GM21825 (cell line): Measurements from ENCODE around the gene SERPINB3.
"Not testable (repeated sequence)": the region's sequence is repeated elsewhere in the genome, so short reads cannot be mapped to it uniquely, and the experiment has no call there.

Source experiments
- ATAC-seq: cut with Tn5 transposase; IDR thresholded peaks from one replicate; pipeline ENCODE4 v1.9.1; 2021; ENCODE audit warnings: mild to moderate bottlenecking, moderate library complexity; ENCODE audit not compliant: unreplicated experiment

Gene SERPINB3

GRCh38 chr18:63648241-63648640 lies 13.5 kb downstream of the SERPINB3 start:
- ATAC-seq, result no peak

- ATAC-seq, result no peak
These were observed 14.8 kb downstream of the SERPINB3 start for GRCh38 chr18:63646936-63647335.

- not testable (repeated sequence) for ATAC-seq
These were observed 17.0 kb downstream of the SERPINB3 start for GRCh38 chr18:63644694-63645093.

GRCh38 chr18:63644142-63644541 lies 17.6 kb downstream of the SERPINB3 start, which contains the start of gene SERPINB4:
Gene SERPINB4 (minus strand): TSS chr18:63644256. CDS start chr18:63643577, 679 bp downstream.
- not testable (repeated sequence) for ATAC-seq

GRCh38 chr18:63642668-63643356 lies 18.9 kb downstream of the SERPINB3 start:
- not testable (repeated sequence) for ATAC-seq

- not testable (repeated sequence) for ATAC-seq
These were observed 20.5 kb downstream of the SERPINB3 start for GRCh38 chr18:63641157-63641680.

- ATAC-seq, result no peak
These were observed 24.0 kb downstream of the SERPINB3 start for GRCh38 chr18:63637703-63638102.

GRCh38 chr18:63627819-63628218 lies 33.9 kb downstream of the SERPINB3 start:
- no peak for ATAC-seq

- no peak for ATAC-seq
These were observed 35.3 kb downstream of the SERPINB3 start for GRCh38 chr18:63626431-63626830.

- no peak for ATAC-seq
These were observed 36.8 kb downstream of the SERPINB3 start for GRCh38 chr18:63624863-63625262.

GRCh38 chr18:63619661-63620060 lies 42.0 kb downstream of the SERPINB3 start:
- no peak for ATAC-seq

GRCh38 chr18:63617915-63618234 lies 43.8 kb downstream of the SERPINB3 start:
- no peak for ATAC-seq

- no peak for ATAC-seq
These were observed 44.4 kb downstream of the SERPINB3 start for GRCh38 chr18:63617049-63617914.

GRCh38 chr18:63613420-63613819 lies 48.3 kb downstream of the SERPINB3 start:
- no peak for ATAC-seq

GRCh38 chr18:63606526-63606925 lies 55.2 kb downstream of the SERPINB3 start:
- ATAC-seq, result no peak
